NCI-H2196 (cell line): ENCODE data around the gene APCDD1L.

ENCODE experiments used
- DNase-seq: peaks from one replicate; lab custom pipeline; 2025; ENCODE audit not compliant: unreplicated experiment; lab: John Stamatoyannopoulos, UW

The APCDD1L gene

DNA sequence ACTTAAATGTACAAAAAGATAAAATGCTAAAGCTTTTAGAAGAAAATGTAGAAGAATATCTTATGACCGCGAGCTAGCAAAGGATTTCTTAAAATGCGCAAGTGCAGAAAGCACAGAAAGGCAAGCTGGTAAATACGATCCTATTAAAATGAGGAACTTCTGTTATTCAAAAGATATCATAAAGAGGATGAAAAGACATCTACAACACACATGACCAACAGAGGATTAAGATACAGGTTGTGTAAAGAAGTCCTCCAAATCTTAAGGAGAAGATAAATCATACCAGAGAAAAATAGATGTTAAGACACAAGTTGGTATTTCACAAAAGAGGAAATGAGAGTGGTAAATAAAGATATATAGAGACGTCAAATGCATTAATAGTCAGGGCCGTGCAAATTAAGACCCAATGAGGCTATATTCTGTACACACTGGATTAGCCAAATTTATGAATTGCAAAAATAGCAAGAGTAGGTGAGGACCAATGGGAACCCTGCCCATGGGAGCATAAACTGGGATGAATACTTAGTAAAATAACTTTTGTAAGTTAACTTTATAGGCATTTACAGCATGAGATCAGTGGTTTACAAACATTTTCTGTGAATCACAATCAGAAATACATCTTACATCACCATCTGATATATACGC, 23.0 kb downstream of the APCDD1L start:
- no peak for DNase-seq

DNA sequence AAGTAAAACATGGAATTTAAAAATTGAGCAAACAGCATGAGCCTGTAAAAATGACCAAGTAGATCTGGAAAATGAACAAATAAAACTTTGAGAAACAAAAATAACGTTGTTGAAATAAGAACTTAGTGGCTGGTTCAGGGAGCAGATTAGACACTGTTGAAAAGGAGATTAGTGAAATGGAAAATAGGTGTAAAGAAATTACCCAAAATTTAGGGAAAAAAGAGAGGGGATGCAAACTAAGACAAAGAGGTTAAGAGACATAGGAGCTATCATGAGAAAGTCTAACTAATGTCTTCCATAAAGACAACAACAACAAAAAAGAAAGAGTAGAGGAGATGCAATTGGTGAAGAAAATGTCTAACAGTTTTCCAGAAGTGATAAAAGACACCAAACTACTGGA, 29.0 kb downstream of the APCDD1L start:
- DNase-seq = no peak

DNA sequence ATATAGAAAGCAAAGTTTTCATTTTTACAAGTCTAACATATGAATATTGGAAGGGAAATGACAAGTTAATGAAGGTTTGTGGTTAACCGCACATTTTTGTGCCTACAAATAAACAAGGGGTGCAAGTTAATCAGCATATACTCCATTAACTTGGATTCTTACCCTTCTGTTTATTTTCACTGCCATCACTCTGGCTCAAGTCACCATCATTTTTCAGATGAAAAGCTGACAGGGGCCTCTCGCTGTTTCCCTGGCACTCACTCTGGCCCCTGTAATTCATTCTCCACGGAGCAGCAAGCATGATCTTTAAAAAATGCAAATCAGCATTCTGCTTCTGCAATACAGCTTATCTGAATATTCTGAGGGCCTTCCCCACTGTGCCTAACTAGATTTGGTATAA, 29.8 kb downstream of the APCDD1L start:
- DNase-seq = no peak

DNA sequence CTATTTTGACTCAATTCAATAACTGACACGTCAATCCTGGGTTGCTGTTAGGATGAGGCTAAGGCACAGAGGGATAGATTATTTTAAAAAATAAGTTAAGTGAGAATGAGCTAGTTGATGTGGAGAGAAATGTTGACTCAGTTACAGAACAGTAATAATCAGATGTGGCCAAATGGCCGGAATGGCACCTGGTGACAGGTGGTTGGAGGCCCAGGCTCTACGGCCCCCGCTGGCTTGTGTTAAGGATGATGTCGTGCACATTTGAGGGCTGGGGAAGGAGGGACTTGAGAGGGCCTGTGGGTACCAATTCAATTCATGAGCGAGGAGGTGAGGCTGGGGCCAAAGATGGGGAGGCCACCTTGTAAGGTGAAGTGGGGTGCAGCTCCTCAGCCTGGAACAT, 31.7 kb downstream of the APCDD1L start:
- no peak for DNase-seq

DNA sequence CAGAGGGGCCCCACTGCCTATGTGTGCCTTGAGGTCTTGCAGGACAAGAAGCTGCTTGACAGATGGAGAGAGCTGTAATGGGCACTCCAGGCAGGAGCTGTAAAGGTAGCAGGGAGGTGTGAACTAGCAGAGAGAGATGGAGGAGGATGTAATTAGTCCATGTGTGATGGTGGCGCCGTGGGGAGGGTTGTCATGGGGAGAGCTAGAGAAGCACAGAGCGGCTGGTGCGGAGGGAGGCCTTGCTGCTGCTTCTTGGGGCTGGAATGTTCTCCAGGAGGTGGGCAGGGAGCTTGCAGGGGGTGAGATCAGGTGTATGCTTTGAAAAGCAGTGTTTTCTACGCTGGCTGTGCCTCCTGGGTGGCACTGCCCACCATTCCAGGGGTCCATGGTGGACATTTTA, 32.1 kb downstream of the APCDD1L start:
- no peak for DNase-seq

DNA sequence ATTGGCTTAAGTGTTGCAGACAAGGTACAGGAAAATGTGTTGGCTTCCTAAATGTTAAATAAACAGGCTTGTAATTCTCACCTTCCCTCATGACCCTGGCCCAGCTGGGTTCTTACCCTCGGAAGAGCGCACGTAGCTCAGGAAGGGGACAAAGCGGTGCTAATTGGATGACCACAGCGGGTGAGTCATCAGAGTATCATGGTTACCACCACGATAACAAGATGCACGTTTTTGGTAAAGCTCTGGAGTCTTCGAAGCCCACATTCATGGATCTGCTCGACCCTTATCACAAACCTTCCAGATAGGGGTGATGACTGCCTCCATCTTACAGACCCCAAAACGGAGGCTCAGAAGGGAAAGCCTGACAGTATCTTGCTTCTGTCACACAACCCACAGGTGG, 32.8 kb downstream of the APCDD1L start:
- DNase-seq = no peak

DNA sequence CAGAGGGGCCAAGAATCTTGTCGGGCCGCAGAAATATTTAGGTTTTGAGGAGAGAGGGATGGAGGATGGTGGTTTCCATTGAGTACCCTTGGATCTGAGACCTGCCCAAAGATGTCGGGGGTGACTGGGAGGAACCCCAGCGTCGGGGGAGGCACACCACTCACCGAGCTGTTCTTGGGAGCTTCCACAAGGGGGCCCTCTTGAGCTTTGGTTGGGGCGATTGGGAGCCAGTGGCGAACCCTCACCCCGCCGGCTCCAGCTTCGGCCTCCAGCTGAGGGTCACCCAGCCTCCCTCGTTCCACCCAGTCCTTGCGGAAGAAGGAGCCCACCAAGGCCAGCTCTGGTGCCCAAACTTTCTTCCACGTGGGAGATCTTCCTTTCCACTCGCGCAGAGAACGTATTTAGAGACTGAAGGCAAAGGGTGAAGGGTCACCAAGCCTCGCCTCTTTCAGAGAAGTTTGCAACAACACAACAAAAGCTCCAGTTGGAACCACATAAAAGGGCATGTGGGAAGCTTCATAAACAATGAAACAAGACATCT, 33.6 kb downstream of the APCDD1L start:
- no peak for DNase-seq

DNA sequence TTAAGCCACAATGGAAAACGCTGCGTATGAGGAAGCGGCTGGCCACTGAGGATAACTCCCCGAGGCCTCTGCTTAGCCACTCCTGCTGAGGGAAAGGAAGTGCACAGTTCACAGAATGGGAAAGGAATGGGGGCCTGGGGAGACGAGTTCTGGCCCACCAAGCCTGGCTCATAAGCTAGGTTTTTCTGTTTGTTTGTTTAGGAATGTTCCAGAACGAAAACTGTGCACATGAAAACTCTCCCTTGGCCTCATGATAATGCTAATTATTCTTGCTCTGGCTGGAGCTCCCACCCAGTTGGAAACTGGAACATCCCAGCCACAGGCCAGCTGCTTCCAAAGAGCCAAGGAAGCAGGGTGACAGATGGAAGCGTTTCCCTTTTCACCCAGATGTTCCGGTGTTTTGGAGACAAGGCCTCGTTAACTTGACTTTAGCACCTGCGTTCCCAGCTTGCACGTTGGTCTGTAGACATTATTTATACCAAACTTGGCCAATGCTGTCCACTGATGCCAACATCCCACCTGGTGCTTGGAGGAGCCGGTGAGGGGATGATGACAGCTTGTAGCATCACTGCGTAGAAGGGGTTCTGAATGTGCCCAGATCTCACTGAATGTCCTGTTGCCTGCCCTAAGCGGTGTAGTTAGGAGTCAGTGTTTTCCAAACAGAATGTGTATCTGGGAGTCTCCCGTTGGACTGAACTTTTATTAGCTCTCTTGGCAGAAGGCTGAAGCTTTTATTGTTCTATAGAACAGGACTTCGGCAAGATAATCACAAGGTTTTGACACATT, 34.5 kb downstream of the APCDD1L start:
- no peak for DNase-seq

DNA sequence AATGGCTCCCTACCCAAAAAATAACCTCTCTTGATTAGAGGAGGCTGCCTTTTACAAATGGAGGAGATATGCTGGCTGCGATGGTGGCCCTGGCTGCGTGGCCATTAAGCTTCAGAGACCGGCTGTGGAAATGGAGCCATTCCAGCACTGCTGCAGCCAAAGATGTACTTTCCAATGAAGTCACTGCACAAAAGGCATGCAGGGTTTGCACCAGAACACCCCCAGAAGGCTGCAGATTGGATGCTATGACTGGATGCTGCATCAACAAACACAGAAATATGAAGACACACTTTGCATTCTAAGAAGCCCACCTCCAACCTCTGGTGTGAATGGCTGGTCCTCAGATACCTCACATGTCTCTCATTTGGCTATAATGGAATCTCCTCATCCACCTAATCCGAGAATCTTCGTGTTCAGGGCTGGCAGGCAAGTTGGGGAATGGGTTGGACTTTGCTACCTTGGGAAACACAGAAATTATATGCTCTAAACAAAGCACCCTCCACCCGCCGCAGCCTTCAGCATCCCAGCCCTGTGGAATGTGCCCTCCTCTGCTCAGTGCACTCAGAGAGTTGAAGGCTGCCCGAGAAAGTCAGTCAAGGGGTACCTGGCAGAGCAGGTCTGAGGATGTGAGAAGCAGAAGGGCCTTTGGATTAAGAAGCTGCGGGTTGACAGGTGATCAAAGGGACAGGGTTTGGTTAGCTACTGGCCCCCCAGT, 35.3 kb downstream of the APCDD1L start:
- DNase-seq = no peak

DNA sequence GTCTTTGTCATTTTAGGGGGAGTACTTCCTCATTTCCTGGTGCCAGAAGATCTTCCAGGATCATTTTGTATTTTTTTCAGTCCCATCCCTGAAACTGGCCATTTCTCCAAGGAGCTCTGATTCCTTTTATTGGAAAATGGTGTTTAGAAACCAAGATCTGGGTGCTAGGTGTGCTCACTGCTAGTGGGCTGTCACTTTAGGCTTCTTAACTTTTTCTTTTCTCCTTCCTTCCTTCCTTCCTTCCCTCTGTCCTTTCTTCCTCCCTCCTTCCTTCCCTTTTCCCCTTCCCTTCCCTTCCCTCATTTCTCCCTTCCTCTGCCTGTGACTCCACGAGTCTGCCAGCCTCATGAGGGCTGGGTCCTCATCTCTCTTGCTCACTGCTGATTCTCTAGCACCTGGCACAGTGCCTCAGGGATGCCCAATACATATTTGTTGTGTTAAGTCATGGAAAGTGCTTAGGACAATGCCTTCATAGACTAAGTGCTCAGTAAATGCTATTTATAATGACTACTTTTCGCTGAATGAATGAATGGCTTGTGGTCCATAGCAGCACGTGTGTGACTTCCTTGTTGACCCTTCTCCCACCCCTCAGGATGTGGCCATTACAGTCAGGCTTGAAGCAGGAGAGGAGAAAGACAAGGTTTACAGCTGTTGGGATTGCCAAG, 36.9 kb downstream of the APCDD1L start:
- no peak for DNase-seq

DNA sequence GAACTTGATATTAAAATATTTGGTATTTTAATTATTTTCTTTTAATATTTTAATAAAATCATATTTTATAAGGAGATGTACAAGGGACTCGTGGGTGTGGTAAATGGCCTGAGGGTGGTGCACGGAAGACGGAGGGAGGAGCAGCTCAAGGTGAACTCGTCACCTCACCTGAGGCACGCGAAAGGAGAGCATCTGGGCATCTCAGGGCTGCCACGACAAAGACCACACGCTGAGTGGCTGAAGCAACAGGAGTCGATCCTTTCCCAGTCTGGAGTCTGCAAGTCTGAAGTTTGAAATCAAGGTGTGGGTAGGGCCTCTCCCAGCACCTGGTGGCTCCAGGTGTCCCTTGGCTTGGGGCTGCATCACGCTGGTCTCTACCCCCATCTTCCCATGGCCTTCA, 39.7 kb downstream of the APCDD1L start:
- no peak for DNase-seq

DNA sequence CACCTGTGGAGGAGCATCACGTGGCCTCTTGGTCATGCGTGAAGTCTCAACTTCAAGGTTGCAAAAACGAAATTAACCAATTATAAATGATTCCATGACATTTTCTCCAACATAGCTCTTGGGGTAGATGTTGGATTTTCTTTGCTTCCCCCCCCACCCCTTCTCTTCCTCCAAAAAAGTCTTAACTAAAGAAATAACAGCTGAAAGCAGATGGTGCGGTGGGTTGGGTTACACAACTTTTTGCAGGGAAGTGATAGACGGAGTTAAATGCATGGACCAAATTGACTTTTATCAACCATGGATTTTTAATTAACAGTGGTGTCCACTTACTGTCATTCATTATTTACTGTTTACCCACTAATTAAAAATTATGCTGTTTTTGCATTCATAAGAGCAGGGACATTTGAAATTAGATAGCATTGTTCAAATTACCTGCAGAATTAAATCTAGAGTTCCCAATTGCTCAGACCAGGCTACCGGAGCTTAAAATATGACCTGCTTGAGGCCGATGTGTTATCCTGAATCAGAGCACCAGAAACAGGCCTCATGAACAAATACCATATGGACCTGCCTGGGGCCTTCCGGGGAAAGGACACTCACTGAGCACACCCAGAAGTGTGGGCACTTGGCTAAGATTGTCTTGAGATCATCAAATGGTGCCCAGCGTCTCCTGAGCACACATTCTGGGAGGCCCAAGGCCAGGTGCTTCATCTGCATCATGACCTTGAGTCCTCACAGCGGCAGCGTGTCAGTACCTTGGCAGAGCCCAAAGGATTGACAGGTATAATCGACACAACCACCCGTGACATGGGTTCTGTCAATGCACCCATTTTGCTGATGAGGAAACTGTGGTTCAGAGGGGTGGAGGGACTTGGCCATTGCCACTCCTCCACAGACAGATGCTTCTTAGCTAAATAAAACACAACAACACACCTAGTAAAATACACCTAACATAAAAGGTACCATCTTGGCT, 41.5 kb downstream of the APCDD1L start:
- no peak for DNase-seq

DNA sequence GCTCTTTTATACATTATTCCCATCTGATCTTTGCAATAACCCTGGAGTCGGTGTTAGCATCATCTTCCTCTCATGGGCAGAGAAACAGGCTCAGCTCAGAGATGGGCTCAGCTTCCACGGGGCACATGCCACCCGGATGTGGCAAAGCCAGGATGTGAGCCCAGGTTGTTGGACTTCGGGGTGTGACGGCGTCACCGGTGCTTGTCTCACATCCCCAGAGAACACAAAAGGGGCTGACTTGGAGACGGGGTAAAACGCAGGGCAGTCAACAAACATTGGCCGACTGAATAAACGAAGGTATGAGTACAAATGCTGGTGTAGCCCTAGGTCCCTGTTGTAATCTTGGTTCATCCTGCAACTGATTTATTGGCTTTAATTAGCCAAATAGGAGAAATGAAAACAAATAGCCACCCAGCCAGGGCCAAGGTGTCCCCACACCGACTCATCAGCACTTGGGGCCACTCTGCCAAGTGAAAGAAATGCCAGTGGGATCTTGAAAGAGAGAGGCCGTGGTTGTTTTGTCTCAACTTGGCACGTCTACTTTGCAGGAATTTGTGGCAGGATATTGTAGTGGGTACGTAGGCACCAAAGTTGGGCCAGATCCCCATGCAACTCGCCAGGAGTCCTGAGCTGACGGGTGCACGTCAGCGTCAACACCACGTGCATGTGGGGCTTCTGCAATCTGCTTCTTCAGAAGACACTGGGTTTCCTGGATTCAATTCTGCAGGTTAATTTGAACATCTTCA, 42.8 kb downstream of the APCDD1L start:
- DNase-seq = no peak

DNA sequence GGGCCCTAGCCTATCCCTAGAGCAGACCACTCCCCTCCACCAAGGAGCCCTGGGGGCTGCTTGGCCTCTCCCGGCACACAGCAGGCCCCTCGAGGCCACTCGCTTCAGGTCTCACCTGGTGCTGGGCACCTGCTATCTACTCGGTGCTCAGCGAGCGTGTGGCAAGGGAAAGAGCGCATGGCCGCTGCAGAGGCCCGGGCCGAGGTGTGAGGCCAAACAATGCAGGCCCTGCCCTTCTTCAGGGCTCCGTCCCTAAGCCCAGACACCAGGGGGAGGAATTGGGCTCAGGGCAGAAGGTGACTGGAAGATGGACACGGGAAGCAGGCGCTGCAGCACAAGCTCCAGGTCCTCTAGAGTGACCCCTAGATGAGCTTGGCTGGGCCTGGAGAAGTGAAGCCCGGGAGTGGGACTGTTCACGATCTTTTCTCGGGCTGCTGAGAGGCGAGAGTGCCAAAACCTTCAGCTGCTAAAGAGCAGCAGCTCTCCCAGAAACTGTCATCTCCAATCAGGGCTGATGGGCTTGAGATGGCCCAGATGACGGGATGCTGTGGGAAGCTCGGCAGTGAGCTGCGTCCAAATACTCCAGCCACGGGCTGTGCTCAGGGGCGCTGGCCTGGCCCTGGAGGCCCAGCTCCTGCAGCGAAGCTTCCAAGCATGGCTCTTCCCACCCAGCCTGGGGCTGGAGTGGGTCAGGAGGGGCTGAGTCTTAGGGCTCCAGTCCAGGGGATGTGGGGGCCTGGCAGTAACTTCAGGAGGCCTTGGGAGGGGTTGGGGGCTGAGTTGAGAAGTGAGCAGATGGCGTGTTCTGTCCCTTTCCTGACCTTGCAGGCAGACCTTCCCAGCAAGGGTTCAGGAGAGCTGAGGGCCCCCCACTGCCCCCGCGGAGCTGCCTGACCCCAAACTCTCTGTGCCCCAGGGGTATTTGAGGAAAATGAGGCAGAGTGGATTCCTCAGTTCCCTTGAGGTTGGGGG, 43.7 kb downstream of the APCDD1L start:
- no peak for DNase-seq

DNA sequence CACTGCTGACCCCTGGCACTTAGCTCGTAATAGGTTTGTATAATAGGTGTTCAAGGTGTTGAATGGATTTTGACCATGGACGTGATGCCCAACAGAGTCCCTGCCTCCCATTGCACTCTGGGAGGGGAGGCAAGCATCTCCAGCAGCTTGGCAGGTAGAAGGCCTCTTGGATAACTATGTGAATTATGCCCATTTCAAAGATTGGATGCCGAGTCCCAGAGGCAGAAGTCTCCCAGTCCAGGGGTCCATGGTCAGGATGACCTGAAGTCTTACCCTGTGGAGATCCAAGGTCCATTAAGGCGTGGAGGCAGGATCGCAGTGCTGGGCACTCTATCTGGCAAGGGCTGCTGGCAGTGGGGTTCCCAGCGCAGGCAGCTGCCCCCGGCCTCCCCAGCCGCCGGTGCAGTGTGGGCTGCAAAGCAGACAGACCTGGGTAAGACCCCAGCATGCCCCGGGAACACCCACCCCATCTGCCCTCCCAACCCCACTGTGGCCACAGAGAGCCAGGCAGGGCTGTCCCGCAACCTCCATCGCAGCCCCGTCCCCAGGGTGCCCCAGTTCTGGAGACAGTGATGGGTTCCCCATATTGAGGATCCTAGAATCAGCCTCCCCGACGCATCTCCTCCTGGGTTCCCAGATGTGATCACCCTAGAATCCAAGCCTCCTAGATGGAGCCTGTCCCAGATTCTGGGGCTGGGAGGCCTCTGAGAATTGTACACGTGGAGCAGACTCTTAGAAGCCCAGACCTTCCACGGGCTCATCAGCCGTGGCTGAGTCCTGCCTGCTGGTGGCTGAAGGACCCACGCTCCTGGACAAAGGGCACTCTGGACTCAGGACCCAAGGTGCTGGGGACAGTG, 44.6 kb downstream of the APCDD1L start:
- no peak for DNase-seq

DNA sequence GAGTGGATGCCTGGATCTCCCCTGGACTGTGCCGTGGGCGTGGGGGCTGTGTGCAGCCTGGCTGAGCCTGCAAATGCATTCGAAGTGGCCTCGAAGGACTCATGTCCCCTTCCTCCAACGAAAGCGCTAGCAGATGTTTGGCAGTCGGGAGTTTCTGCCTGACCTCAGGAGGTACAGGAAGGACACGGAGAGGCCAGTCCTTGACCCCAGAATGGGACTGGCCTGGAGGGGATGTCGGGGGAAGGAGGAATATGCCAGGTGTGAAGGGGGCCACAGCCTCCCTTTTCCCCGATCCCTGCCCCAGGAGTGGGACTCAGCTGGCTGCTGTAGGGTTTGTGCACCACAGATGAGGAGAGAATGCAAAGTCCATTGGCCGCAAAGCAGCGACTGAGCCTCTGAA, 45.6 kb downstream of the APCDD1L start:
- DNase-seq = no peak
